GM19468 (cell line): ENCODE data around the gene MYO1A.
"Not testable (repeated sequence)": the region's sequence is repeated elsewhere in the genome, so short reads cannot be mapped to it uniquely, and the experiment has no call there.

Experiments
- ATAC-seq: cut with Tn5 transposase; IDR thresholded peaks from one replicate; pipeline ENCODE4 v1.9.1; 2021; ENCODE audit warnings: mild to moderate bottlenecking, moderate library complexity, moderate number of reproducible peaks; ENCODE audit not compliant: unreplicated experiment; ENCODE audit errors: extremely low read depth

Gene MYO1A

GRCh38 chr12:57087691-57088353 is 37.9 kb upstream of the MYO1A start:
- ATAC-seq, result no peak

GRCh38 chr12:57087010-57087690 is 37.2 kb upstream of the MYO1A start:
- ATAC-seq, result no peak

GRCh38 chr12:57086493-57087009 is 36.6 kb upstream of the MYO1A start:
- no peak for ATAC-seq

- no peak for ATAC-seq
Measured at GRCh38 chr12:57085999-57086492, 36.1 kb upstream of the MYO1A start.

- no peak for ATAC-seq
Measured at GRCh38 chr12:57080855-57081254, 30.9 kb upstream of the MYO1A start.

- no peak for ATAC-seq
Measured at GRCh38 chr12:57079821-57080220, 29.9 kb upstream of the MYO1A start.

GRCh38 chr12:57078519-57079404 is 28.8 kb upstream of the MYO1A start, which contains the start of gene NEMP1:
Gene NEMP1 (minus strand): TSS chr12:57078791. CDS start chr12:57078745, 46 bp downstream.
- ATAC-seq, result peak; percentile 98

GRCh38 chr12:57073566-57074450 is 23.9 kb upstream of the MYO1A start:
- ATAC-seq, result not testable (repeated sequence)

GRCh38 chr12:57072661-57073060 is 22.7 kb upstream of the MYO1A start:
- no peak for ATAC-seq

- ATAC-seq, result peak; percentile 66
Measured at GRCh38 chr12:57069523-57069922, 19.6 kb upstream of the MYO1A start.

GRCh38 chr12:57066245-57066644 is 16.3 kb upstream of the MYO1A start:
- no peak for ATAC-seq

- peak; percentile 59 for ATAC-seq
Measured at GRCh38 chr12:57063991-57064685, 14.2 kb upstream of the MYO1A start.

- ATAC-seq, result no peak
Measured at GRCh38 chr12:57058454-57058853, 8.5 kb upstream of the MYO1A start.

- no peak for ATAC-seq
Measured at GRCh38 chr12:57057067-57057751, 7.3 kb upstream of the MYO1A start.

GRCh38 chr12:57055824-57056223 is 5.9 kb upstream of the MYO1A start:
- no peak for ATAC-seq

- ATAC-seq, result not testable (repeated sequence)
Measured at GRCh38 chr12:57053901-57054300, 4.0 kb upstream of the MYO1A start.

- not testable (repeated sequence) for ATAC-seq
Measured at GRCh38 chr12:57053146-57053545, 3.2 kb upstream of the MYO1A start.

- no peak for ATAC-seq
Measured at GRCh38 chr12:57051011-57051410, 1.1 kb upstream of the MYO1A start.
